Stimulated activated CD4-positive, alpha-beta T cell treated with anti-CD3 and anti-CD28 coated beads, Interleukin-4, amount 100 ng/mL, for 1 hour (primary cell): ENCODE measurements around the gene SLC35F4.

Source experiments
- DNase-seq: peaks from one replicate; pipeline ENCODE4 v3.0.0-alpha.2; 2020

Gene SLC35F4

GRCh38 chr14:57847706-57848105, 18.2 kb downstream of the SLC35F4 start:
- DNase-seq: no peak

GRCh38 chr14:57847096-57847495, 18.8 kb downstream of the SLC35F4 start:
- no peak for DNase-seq

GRCh38 chr14:57846596-57846995, 19.3 kb downstream of the SLC35F4 start:
- DNase-seq: no peak

GRCh38 chr14:57845802-57846531, 19.9 kb downstream of the SLC35F4 start:
- DNase-seq: no peak

- DNase-seq: no peak
Measured at GRCh38 chr14:57845316-57845715, 20.6 kb downstream of the SLC35F4 start.

- DNase-seq: no peak
Measured at GRCh38 chr14:57837267-57837666, 28.6 kb downstream of the SLC35F4 start.

- DNase-seq: no peak
Measured at GRCh38 chr14:57835766-57836165, 30.1 kb downstream of the SLC35F4 start.

GRCh38 chr14:57834961-57835360, 30.9 kb downstream of the SLC35F4 start:
- DNase-seq: no peak

- DNase-seq: no peak
Measured at GRCh38 chr14:57834001-57834598, 31.8 kb downstream of the SLC35F4 start.

GRCh38 chr14:57833323-57833722, 32.6 kb downstream of the SLC35F4 start:
- no peak for DNase-seq

- DNase-seq: no peak
Measured at GRCh38 chr14:57831981-57832380, 33.9 kb downstream of the SLC35F4 start.

GRCh38 chr14:57828713-57829112, 37.2 kb downstream of the SLC35F4 start:
- no peak for DNase-seq

GRCh38 chr14:57823015-57823660, 42.8 kb downstream of the SLC35F4 start:
- DNase-seq: no peak

- DNase-seq: no peak
Measured at GRCh38 chr14:57822081-57822480, 43.8 kb downstream of the SLC35F4 start.

GRCh38 chr14:57820581-57820980, 45.3 kb downstream of the SLC35F4 start:
- no peak for DNase-seq

GRCh38 chr14:57818511-57818910, 47.4 kb downstream of the SLC35F4 start:
- DNase-seq: no peak

GRCh38 chr14:57816568-57817284, 49.2 kb downstream of the SLC35F4 start:
- DNase-seq: no peak

GRCh38 chr14:57814726-57815125, 51.2 kb downstream of the SLC35F4 start:
- no peak for DNase-seq

- DNase-seq: no peak
Measured at GRCh38 chr14:57812741-57813140, 53.2 kb downstream of the SLC35F4 start.

GRCh38 chr14:57811998-57812546, 53.8 kb downstream of the SLC35F4 start:
- DNase-seq: no peak

- DNase-seq: no peak
Measured at GRCh38 chr14:57809808-57810207, 56.1 kb downstream of the SLC35F4 start.

GRCh38 chr14:57797160-57797559, 68.7 kb downstream of the SLC35F4 start:
- DNase-seq: no peak

- no peak for DNase-seq
Measured at GRCh38 chr14:57796556-57796955, 69.3 kb downstream of the SLC35F4 start.
